Large intestine (tissue), 3 donors: ENCODE measurements around the gene CIT. TPM values are rescaled to one million over a fixed set of nuclear protein-coding genes. Genes with fewer than 3 reads are reported as not detected.
"Not testable (repeated sequence)": the region's sequence is repeated elsewhere in the genome, so short reads cannot be mapped to it uniquely, and the experiment has no call there.

Experiments
- DNase-seq, 2 donors: peaks; one replicate each; pipeline versions ENCODE4 v3.0.0 to v3.0.0-alpha.2; 2013
- H3K27ac ChIP-seq: one replicate; pipeline ENCODE4 v1.5.1; 2013; ENCODE audit warnings: low read length
- H3K27me3 ChIP-seq: 2 replicates; pipeline ENCODE4 v1.6.1; 2013; ENCODE audit warnings: low read length; ENCODE audit not compliant: control insufficient read depth, insufficient read depth
- H3K36me3 ChIP-seq: 2 replicates; pipeline ENCODE4 v1.6.1; 2013; ENCODE audit warnings: low read length; ENCODE audit not compliant: control insufficient read depth, insufficient read depth
- H3K4me1 ChIP-seq: one replicate; pipeline ENCODE4 v1.6.1; 2013; ENCODE audit warnings: low read length; ENCODE audit not compliant: control insufficient read depth, insufficient read depth
- H3K4me3 ChIP-seq: one replicate; pipeline ENCODE4 v1.5.1; 2013; ENCODE audit warnings: low read length
- H3K9me3 ChIP-seq: one replicate; pipeline ENCODE4 v1.6.1; 2013; ENCODE audit warnings: mild to moderate bottlenecking, low read depth, low read length, moderate library complexity; ENCODE audit not compliant: control insufficient read depth
- WGBS: methylation state at CpG from one replicate; pipeline ENCODE4 v1.1.5; 2013; ENCODE audit warnings: low lambda C conversion rate; ENCODE audit not compliant: insufficient coverage; 5-methylcytosine and 5-hydroxymethylcytosine counted together
- polyA plus RNA-seq: library from polyadenylated mRNA; unstranded; fragments of 120-200 nt; gene quantifications from one replicate; pipeline ENCODE4 v1.2.1, GENCODE V29; 2013

CIT gene
- polyA plus RNA-seq, 1 donor, result 9.4 TPM

DNA sequence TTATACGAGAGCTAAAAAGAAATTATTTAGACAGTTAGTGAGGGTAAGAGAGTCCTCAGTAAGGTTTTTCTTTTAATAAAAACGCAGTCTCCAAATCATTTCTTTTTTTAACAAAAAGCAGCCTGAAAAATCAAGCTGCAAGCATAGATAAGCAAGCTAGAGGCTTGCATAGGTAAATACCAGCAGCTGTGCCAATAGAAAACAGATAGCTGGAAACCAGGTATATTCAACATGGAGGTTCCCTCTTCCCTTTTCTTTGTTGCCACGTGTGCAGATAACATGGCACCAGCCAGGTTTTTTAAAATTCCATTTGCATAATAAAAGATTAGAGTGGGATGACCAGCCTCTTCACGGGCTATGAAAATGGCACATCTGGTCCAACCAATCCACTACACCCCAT is 215.2 kb downstream of the CIT start:
- DNase-seq, result no peak
- H3K9me3 ChIP-seq, result no peaks in the 10 kb centered on the region
- H3K36me3 ChIP-seq, result no peaks in the 10 kb centered on the region
- no peak overlapping the region for H3K27ac ChIP-seq
- no peaks in the 10 kb centered on the region for H3K27me3 ChIP-seq
- no peaks in the 10 kb centered on the region for H3K4me1 ChIP-seq
- no CpG with 5 or more reads among the region's 4 CpGs for WGBS
- no peak overlapping the region for H3K4me3 ChIP-seq

DNA sequence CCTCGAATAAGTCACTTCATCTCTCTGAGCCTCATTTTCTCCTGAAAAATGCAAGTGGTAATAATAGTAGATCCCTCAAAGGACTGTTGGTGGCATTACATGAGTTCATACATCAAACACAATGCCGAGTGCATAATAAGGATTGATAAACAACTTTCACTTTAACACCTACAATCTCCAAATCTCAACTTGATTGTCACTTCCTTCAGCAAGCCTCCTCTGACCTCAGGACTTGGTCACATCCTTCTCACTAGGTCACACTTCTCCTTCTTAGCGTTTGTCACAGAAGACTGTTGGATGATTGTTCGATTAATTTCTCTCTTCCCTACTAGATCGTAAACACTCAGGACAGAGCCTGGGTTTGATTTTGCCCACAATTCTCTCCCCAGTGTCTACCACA is 217.0 kb downstream of the CIT start:
- no peak overlapping the region for H3K27ac ChIP-seq
- H3K9me3 ChIP-seq, result no peaks in the 10 kb centered on the region
- WGBS, result no CpG with 5 or more reads among the region's 5 CpGs
- H3K4me3 ChIP-seq, result no peak overlapping the region
- no peak for DNase-seq
- H3K36me3 ChIP-seq, result no peaks in the 10 kb centered on the region
- H3K27me3 ChIP-seq, result no peaks in the 10 kb centered on the region
- H3K4me1 ChIP-seq, result no peaks in the 10 kb centered on the region

- no peaks in the 10 kb centered on the region for H3K4me1 ChIP-seq
Observed at GRCh38 chr12:119659289-119659897, 217.7 kb downstream of the CIT start.

DNA sequence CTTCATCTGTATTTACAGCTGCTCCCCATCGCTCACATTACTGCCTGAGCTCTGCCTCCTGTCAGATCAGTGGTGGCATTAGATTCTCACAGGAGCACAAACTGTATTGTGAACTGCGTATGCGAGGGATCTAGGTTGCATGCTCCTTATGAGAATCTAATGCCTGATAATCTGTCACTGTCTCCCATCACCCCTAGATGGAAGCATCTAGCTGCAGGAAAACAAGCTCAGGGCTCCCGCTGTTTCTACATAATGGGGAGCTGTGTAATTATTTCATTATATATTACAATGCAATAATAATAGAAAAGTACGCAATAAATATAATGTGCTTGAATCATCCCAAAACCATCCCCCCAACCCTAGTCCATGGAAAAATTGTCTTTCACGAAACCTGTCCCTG is 219.0 kb downstream of the CIT start:
- not testable (repeated sequence) for H3K27ac ChIP-seq, H3K4me3 ChIP-seq, H3K36me3 ChIP-seq, H3K4me1 ChIP-seq, DNase-seq, H3K27me3 ChIP-seq, H3K9me3 ChIP-seq
- no CpG with 5 or more reads among the region's 6 CpGs for WGBS

More at GRCh38 chr12:119659289-119659897, 217.7 kb downstream of the CIT start:
- Histone ChIP-seq H3K4me3 (no peak overlapping the region), H3K27ac (no peak overlapping the region), H3K9me3 (no peaks in the 10 kb centered on the region), H3K27me3 (no peaks in the 10 kb centered on the region), H3K36me3 (no peaks in the 10 kb centered on the region)
- DNase-seq, result no peak
- 20% methylated on average over 2 of the region's 6 CpGs for WGBS

GRCh38 chr12:119657001-119657400 is 220.1 kb downstream of the CIT start:
- H3K4me1 ChIP-seq, H3K4me3 ChIP-seq, H3K27ac ChIP-seq, H3K27me3 ChIP-seq, DNase-seq, H3K36me3 ChIP-seq: not testable (repeated sequence)
- WGBS, result no CpG with 5 or more reads among the region's 2 CpGs
- peaks cover 11% of the 10 kb centered on the region for H3K9me3 ChIP-seq

GRCh38 chr12:119652665-119653064 is 224.5 kb downstream of the CIT start:
- Histone ChIP-seq H3K9me3 (peaks cover 11% of the 10 kb centered on the region), H3K27ac (no peak overlapping the region), H3K36me3 (no peaks in the 10 kb centered on the region), H3K4me3 (no peak overlapping the region), H3K27me3 (no peaks in the 10 kb centered on the region), H3K4me1 (no peaks in the 10 kb centered on the region)
- WGBS, result no CpG with 5 or more reads among the region's 3 CpGs
- DNase-seq, result no peak

DNA sequence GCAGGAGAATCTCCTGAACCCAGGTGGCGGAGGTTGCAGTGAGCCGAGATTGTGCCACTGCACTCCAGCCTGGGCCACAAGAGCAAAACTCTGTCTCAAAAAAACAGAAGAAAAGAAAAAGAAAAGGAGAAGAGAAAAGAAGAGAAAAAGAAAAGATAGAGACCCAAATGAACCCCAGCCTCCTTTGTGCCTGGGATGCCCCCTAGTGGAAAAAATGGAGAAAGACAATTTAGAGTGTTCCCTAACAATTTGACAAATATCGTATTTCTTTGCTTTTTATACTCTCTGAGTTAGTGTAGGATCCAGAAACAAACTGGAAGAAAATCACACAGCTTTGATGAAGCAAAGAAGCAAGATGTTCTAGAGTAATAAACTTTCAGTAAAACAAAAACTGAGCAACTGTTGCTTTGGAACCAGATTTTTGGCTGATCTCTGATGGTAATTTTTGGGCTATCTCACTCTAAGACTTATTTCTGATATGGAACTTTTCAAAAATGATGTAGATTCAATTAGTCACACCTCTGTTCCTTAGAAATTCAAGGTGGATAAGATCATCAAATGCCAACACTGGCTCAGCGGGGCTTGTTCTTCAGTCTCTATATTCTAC is 227.8 kb downstream of the CIT start:
- no peaks in the 10 kb centered on the region for H3K36me3 ChIP-seq
- 0% methylated on average over 1 of the region's 4 CpGs for WGBS

DNA sequence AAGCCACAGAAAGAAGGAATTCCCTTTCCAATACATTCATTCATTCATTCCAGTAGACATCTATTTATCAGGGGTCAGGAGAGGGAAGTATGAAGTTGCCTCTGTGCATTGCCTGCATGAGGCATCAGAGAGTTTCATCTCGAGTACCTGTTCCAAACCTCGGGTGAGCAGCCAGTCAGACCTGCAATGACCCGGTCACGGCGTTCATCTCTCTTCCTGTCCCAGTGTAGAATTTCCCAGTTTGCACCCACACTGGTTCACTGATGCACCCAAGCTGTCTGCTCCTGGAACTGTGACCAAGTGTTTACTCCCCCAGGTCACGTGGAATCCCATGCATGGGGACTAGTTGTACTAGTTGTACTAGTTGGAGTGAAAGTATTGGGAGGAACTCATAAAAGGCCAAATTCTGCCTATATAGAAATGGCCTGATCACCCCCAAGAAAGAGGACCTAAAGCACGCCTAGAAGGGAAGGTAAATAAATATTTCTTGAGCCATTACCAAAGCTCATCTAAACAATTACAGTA is 231.5 kb downstream of the CIT start:
- Histone ChIP-seq H3K27ac (no peak overlapping the region), H3K4me1 (no peaks in the 10 kb centered on the region), H3K9me3 (no peaks in the 10 kb centered on the region), H3K36me3 (no peaks in the 10 kb centered on the region), H3K27me3 (no peaks in the 10 kb centered on the region), H3K4me3 (no peak overlapping the region)
- DNase-seq, result no peak
- WGBS, result no CpG with 5 or more reads among the region's 7 CpGs

More for the DNA sequence above, 227.8 kb downstream of the CIT start:
- Histone ChIP-seq H3K9me3 (peaks cover 11% of the 10 kb centered on the region), H3K27ac (no peak overlapping the region), H3K27me3 (no peaks in the 10 kb centered on the region), H3K4me3 (no peak overlapping the region), H3K4me1 (no peaks in the 10 kb centered on the region)
- DNase-seq, result no peak

DNA sequence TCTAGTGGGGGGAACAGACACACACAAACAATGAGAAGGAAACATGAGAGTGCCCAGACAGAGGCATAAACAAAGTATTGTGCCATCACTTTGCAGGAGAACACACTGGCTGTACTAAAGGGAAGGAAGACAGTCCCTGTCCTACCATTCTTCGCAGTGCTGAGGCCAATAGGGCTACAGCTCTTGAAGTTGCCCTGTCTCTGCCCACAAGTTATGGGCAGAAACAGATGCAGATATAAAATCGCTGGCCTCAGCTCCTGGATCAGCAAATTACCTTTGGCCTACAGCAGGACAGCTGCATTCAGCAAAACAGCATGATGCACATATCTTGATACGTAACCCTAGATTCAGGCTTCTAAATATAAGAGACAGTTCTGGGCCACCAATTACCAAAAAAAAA is 232.2 kb downstream of the CIT start:
- no CpG with 5 or more reads among the region's 3 CpGs for WGBS
- no peak overlapping the region for H3K27ac ChIP-seq
- DNase-seq, result no peak

GRCh38 chr12:119642986-119643385 is 234.1 kb downstream of the CIT start:
- no peak for DNase-seq
- Histone ChIP-seq H3K27me3 (no peaks in the 10 kb centered on the region), H3K9me3 (no peaks in the 10 kb centered on the region), H3K4me3 (no peak overlapping the region), H3K27ac (no peak overlapping the region), H3K4me1 (no peaks in the 10 kb centered on the region), H3K36me3 (no peaks in the 10 kb centered on the region)
- WGBS, result 88% methylated on average over 1 of the region's 4 CpGs

More for the DNA sequence above, 232.2 kb downstream of the CIT start:
- H3K4me1 ChIP-seq, result no peaks in the 10 kb centered on the region
- no peak overlapping the region for H3K4me3 ChIP-seq
- no peaks in the 10 kb centered on the region for H3K36me3 ChIP-seq
- no peaks in the 10 kb centered on the region for H3K9me3 ChIP-seq
- no peaks in the 10 kb centered on the region for H3K27me3 ChIP-seq
